Activated T-helper 1 cell treated with anti-CD3 and anti-CD28 coated beads, Interleukin-2, amount 50 U/mL, for 16 hours (primary cell): ENCODE results near the gene KIF26B.

Experiments used
- DNase-seq, 2 donors: peaks; one replicate each; pipeline ENCODE4 v3.0.0-alpha.2; 2020; ENCODE audit warnings: low read depth in 1 of 2, low spot score in 1 of 2

KIF26B gene

GRCh38 chr1:245234217-245235081 is 79.7 kb downstream of the KIF26B start:
- DNase-seq = no peak

DNA sequence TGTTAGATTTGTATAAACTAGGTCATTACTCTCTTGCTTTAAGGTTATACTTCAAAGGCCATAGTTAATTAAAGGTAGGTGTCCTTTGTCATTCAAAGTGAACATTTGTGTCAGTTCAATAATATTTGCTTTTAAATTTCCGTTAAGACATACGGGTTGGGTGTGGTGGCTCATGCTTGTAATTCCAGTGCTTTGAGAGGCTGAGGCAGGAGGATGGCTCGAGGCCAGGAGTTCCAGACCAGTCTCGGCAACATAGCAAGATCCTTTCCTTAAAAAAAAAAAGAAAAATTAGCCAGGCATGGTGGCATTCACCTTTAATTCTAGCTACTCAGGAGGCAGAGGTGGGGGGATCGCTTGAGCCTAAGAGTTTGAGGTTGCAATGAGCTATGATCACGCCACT is 80.4 kb downstream of the KIF26B start:
- DNase-seq = no peak

DNA sequence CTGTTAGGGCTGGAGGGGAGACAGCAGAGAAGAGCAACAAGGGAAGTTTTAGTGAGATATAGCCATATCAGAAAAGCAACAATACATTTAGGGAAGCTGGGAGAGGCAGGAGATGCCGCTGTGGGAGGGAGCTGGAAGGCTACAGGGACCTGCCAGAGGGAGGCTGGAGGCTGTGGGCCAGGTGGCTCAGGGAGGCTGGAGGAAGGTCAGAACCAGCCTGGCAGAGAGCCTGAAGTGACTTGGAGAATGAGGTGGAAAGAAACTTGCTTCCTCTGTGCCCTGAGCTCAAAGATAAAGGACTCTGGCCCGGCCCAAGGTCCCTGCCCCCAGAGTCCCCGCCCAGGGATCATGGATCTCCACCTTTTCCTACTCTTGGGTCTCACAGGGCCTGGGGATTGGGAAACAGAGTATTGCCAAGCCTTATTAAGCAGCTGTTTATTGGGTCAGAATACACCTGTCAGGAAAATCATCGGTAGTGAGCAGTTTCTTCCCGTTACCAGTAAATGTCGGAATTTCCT is 85.9 kb downstream of the KIF26B start:
- no peak for DNase-seq

- DNase-seq = no peak
These were observed 86.8 kb downstream of the KIF26B start for GRCh38 chr1:245241526-245242130.

- DNase-seq = no peak
These were observed 88.2 kb downstream of the KIF26B start for GRCh38 chr1:245242989-245243388.

GRCh38 chr1:245245021-245245667 is 90.4 kb downstream of the KIF26B start:
- DNase-seq = no peak

GRCh38 chr1:245246433-245246832 is 91.6 kb downstream of the KIF26B start:
- no peak for DNase-seq

DNA sequence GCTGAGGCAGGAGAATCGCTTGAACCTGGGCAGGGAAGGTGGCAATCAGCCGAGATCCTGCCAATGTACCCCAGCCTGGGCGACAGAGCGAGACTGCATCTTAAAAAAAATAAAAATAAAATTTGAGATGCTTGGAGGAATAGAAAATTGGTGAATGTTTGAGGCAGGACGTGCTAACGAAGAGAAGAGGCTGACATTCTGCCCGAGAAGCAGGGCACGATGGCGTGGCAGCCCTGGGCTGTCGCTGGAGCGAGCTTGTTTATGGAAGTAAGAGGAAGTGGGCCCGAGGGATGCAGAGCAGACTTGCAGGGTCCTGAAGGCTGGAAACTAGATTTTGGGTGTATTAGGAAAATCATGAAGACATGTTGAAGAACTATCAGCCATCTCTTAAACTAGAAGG is 92.6 kb downstream of the KIF26B start:
- DNase-seq = no peak

DNA sequence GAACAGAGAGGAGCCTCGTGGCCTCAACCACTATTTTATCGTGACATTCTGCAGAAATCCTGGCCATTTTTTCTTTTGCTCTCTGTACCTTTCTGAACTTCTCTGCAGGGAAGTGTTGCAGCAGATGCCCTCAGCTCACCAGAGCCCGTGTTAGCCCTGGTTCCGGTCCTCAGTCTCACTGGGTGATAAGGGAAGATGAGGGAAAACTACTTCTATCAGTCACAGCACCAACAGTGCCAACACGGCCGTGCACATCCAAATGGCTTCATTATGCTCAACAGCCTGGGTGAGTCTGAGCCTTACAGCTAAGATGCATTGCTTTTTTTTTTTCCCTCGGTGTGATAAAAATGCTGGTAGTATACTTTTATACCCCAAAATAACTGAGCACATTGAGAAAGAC is 93.0 kb downstream of the KIF26B start:
- DNase-seq = no peak

DNA sequence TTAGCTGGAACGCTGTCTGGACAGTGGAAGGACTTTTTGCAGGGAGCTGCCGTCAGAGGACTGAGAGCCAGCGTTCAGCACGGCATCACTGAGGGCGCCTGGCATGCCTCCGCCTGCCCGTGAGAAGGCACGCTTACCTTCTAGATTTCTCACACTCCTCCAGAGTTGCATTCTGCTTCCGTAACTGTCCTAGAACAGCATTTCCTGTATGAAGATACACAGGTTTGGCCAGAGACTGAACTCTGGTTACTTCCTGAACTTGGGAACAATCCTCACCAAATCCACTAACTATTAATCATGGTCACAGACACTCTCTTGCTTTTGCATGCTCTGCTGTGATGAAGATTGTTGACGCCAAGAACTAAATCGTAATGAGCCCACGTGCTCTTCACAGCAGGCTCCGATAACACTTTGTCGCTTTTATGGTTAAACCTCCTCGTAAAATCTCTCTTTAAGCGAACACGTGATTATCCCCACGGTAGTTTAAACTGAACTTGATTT is 93.5 kb downstream of the KIF26B start:
- DNase-seq = no peak

DNA sequence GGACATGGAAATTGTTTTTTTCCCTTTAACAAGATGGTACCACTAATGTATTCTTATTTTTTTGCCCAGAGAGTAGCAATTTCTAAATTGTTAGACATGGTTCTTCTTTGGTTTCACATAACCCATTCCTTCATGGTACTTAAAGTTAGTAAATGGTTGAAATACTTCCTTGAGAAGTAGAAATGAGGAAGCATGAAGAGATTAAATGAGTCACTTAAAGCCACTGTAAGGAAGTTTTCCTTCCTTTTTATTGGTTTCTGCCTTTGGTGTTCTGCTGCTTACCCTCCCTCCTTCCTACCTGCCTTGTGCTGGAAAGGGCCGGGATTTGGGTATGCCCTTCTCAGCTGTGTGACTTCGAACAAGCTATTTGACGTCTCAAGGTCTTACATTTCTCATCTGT is 101.0 kb downstream of the KIF26B start:
- DNase-seq = no peak

GRCh38 chr1:245256528-245256927 is 101.7 kb downstream of the KIF26B start:
- no peak for DNase-seq

- no peak for DNase-seq
These were observed 103.6 kb downstream of the KIF26B start for GRCh38 chr1:245258271-245258920.

DNA sequence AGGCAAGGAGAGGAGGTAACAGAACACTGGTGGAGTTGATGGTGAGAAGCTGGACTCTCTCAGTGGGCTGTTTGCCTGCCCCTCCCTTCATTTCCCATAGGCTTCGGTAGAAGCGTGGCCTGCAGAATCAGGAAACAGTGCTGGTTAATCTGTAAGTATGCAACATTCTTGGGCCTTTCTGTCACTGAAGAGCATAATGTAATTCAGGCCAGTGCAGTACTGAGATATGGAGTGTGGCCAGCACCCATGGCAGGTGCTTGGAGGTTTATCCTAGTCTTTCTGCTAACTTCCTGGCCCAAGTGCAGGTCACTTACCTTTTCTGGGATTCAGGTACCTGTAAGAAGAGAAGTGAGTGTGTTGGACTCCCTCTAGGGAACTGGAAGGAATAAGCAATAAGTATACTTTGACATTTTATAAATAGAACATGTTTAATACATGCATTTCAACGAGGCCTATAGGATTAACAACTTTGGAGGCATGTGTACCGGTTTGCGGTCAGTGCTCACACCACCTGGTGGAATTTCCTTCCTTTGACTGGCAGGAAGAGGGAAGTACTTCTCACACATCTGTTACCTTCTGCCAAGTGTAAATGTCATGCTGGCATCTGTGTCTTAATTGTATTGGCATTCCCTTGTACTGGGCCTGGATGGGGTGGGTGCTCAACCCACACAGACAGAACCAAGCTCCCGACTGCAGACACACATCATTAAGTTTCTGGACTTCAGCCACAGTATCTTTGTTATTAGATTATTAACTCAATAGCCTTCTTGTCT is 105.5 kb downstream of the KIF26B start:
- DNase-seq = no peak

GRCh38 chr1:245260883-245261282 is 106.1 kb downstream of the KIF26B start:
- DNase-seq = no peak

- DNase-seq = no peak
These were observed 107.0 kb downstream of the KIF26B start for GRCh38 chr1:245261786-245262185.

DNA sequence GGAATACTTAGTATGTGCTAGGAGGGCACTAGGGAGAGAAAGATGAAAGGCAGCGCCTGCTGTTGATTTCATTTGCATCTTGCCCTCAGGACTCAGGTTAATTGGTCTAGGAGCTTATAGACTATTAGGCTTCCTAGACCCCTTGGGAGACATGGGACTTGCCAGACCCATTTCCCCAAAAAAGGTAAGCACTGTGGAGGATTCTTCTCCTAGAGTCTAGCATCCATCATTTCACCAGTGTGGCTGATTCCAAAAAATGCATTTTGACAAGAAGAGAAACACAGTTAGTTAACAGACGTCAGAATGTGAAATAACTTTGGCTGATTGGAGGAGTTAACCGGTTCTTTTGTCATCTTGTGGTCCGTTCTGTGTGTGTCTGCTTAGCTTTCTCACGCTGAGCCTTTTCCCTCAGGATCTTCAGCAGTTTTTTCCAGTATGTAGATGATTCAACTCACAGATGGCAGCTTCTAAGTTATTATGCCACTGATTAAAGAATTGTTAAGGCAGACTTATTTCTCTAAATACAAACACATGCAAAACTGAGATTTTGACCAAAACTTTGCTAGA is 108.8 kb downstream of the KIF26B start:
- DNase-seq = no peak

DNA sequence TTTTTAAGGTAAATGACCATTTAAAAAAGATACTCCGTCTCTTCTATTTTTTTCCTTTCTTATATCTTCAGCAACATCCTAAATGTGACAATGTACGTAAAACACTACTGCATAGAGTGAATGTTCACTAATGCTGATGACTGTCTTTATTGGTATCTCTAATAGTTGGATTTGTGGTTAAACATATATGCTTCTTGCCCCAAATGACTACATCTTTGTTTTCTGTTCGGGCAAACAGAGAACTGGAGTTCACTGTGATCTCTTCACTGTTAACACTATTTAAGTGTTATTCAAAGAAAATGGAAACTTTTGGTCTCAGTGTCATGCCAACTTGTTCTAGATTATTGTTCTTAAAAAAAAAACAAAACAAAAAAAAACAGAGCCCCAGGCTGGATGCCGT is 109.4 kb downstream of the KIF26B start:
- DNase-seq = no peak

DNA sequence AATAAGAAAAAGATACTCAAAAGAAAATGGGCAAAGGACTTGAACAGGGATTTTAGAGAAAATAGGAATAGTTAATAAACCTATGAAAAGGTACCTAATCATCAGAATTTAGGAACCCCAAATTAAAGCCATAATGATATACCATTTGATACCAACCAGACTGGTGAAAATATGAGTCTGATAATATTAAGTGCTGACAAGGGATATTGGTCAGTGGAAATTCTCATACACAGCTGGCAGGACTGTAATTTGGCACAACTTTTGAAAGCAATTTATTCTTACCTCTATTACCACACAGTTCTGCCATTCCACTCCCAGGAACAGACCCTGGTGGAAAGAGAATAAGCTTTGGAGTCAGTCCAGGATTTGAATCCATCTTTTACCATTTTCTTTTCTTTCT is 111.3 kb downstream of the KIF26B start:
- no peak for DNase-seq

DNA sequence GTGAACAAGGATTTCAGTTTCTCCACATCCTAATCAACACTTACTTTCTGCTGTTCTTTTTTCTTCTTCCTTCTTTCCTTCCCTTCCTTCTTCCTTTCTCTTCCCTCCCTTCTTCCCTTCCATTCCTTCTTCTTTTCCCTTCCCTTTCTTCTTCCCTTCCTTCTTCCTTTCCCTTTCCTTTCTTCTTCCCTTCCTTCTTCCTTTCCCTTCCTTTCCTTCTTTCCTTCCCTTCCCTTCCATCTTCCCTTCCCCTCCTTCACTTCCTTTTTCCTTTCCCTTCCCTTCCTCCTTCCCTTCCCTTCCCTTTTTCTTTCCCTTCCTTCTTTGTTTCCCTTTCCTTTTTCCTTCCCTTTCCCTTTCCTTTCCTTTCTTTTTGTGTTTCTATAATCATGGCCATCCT is 115.3 kb downstream of the KIF26B start:
- DNase-seq = no peak
